Thoracic aorta (tissue), 2 donors: ENCODE data around the gene CALN1. TPM values are rescaled to one million over a fixed set of nuclear protein-coding genes. Genes with fewer than 3 reads are reported as not detected.

Experiments
- ATAC-seq: fragments of 150-250 bp; one replicate; pipeline ENCODE4 v1.8.0; 2017; ENCODE audit warnings: low read depth; ENCODE audit not compliant: insufficient number of reproducible peaks, low FRiP score
- DNase-seq: peaks from one replicate; pipeline ENCODE4 v3.0.0-alpha.2; 2020; ENCODE audit warnings: low spot score
- H3K27ac ChIP-seq, 2 donors: fragments of 200-600 bp; sonication (generic); 1 replicate in 1 of 2; 2 replicates in 1 of 2; pipeline ENCODE4 v1.5.1; 2016; ENCODE audit warnings: mild to moderate bottlenecking in 2 of 2, moderate library complexity in 2 of 2
- H3K27me3 ChIP-seq: fragments of 200-600 bp; sonication (generic); replicated peaks from 2 replicates; pipeline ENCODE4 v1.6.0; 2016; ENCODE audit warnings: mild to moderate bottlenecking; ENCODE audit not compliant: insufficient read depth
- H3K36me3 ChIP-seq: fragments of 200-600 bp; sonication (generic); one replicate; pipeline ENCODE4 v1.5.1; 2016
- H3K4me1 ChIP-seq, 2 donors: fragments of 200-600 bp; sonication (generic); 1 replicate in 1 of 2; 2 replicates in 1 of 2; pipeline versions ENCODE4 v1.5.1 to v1.6.0; 2016; ENCODE audit warnings: low read depth in 2 of 2, mild to moderate bottlenecking in 1 of 2; ENCODE audit not compliant: control insufficient read depth in 1 of 2
- H3K4me3 ChIP-seq: fragments of 200-600 bp; sonication (generic); 2 replicates; pipeline ENCODE4 v1.5.1; 2016; ENCODE audit warnings: mild to moderate bottlenecking
- H3K9me3 ChIP-seq: fragments of 200-600 bp; sonication (generic); 2 replicates; pipeline ENCODE4 v1.5.1; 2016
- CTCF ChIP-seq: fragments of 200-600 bp; sonication (generic); IDR thresholded peaks from one replicate; pipeline ENCODE4 v1.5.1; 2019; ENCODE audit warnings: antibody characterized with exemption
- total RNA-seq, 2 donors: library from RNA; depleted of rRNA; stranded (reverse); fragments of >200 nt; gene quantifications; one replicate each; pipeline versions ENCODE4 v1.1.0 to v1.2.3, GENCODE V29; 2016

Gene CALN1
- total RNA-seq, 2 donors from 2014 or later: not detected

DNA sequence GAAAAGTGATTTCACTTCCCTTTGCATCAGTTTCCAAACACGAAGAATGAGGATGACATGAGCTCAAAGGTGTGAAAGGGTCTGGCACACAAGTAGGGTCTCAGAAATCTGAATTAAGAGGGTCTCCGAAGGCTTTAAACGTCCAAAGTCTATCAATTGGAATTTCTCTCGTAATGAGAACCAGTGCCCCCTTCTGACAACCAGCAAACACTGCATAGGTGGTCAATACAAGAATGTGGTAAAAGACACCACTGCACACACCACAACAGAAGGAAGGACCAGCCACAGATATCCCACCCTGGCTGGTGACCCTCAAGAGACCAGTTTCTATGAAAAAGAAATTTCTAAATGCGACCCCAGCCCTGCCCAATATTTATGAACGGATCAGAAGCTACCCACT lies 78.1 kb downstream of the CALN1 start:
- Histone ChIP-seq H3K4me3 (no peak overlapping the region), H3K27ac (no peak overlapping the region), H3K27me3 (no peaks in the 10 kb centered on the region), H3K4me1 (no peaks in the 10 kb centered on the region), H3K9me3 (no peaks in the 10 kb centered on the region), H3K36me3 (no peaks in the 10 kb centered on the region)
- no peak for DNase-seq
- TF ChIP-seq CTCF: no peak
- no peak for ATAC-seq

GRCh38 chr7:72326811-72327210 lies 85.3 kb downstream of the CALN1 start:
- DNase-seq: no peak
- TF ChIP-seq CTCF: no peak
- ATAC-seq: no peak
- H3K4me1 ChIP-seq: no peaks in the 10 kb centered on the region
- no peaks in the 10 kb centered on the region for H3K36me3 ChIP-seq
- H3K27ac ChIP-seq: no peak overlapping the region
- no peaks in the 10 kb centered on the region for H3K9me3 ChIP-seq
- H3K4me3 ChIP-seq: no peak overlapping the region
- no peaks in the 10 kb centered on the region for H3K27me3 ChIP-seq

DNA sequence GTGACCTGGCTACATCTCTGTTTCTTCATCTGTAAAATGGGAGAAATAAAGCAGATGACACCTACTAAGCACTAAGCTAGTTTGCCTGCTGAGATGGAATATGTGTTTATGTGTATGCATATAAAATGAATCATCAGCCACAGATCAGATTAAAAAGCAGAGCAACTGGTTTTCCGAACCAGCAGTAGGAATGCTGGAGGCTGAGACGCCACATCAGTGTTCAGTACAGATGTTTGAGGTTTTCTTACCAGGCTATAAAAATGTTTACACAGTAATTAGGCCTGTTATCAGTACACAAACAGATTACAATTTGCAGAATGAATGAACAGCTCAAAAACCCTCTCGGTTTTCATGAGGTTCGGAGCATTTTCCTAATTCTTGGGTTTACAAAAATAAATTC lies 85.8 kb downstream of the CALN1 start:
- H3K4me1 ChIP-seq: no peaks in the 10 kb centered on the region
- H3K9me3 ChIP-seq: no peaks in the 10 kb centered on the region
- ATAC-seq (no peak), DNase-seq (no peak)
- H3K27me3 ChIP-seq: no peaks in the 10 kb centered on the region
- no peaks in the 10 kb centered on the region for H3K36me3 ChIP-seq
- no peak overlapping the region for H3K27ac ChIP-seq
- TF ChIP-seq CTCF: no peak
- H3K4me3 ChIP-seq: no peak overlapping the region

DNA sequence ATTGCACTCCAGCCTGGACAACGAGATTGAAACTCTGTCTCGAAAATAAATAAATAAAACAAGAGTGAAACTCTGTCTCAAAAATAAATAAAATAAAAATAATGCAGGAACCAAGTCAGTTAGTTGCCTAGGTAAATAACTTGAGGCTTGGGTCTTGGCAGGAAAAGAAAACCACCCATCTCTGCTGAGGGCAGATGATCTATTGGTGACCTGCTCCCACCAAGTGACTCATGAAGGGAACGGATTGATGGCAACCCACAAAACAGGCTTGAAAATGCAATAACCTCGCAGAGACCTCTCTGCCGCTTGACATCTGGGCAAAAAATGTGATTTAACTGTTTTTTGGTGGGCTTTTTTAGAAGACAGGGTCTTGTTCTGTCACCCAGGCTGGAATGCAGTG lies 86.6 kb downstream of the CALN1 start:
- ATAC-seq (no peak), DNase-seq (no peak)
- Histone ChIP-seq H3K4me3 (no peak overlapping the region), H3K27ac (no peak overlapping the region), H3K9me3 (no peaks in the 10 kb centered on the region), H3K4me1 (no peaks in the 10 kb centered on the region), H3K36me3 (no peaks in the 10 kb centered on the region), H3K27me3 (no peaks in the 10 kb centered on the region)
- no peak for TF ChIP-seq CTCF

GRCh38 chr7:72321637-72322036 lies 90.5 kb downstream of the CALN1 start:
- Histone ChIP-seq H3K27me3 (no peaks in the 10 kb centered on the region), H3K36me3 (no peaks in the 10 kb centered on the region), H3K9me3 (no peaks in the 10 kb centered on the region), H3K27ac (no peak overlapping the region), H3K4me1 (no peaks in the 10 kb centered on the region), H3K4me3 (no peak overlapping the region)
- no peak for ATAC-seq
- no peak for DNase-seq
- TF ChIP-seq CTCF: no peak
